GM19351 (cell line): ENCODE measurements around the gene PACS1.
"Not testable (repeated sequence)": the region's sequence is repeated elsewhere in the genome, so short reads cannot be mapped to it uniquely, and the experiment has no call there.

Experiments used
- ATAC-seq: cut with Tn5 transposase; IDR thresholded peaks from one replicate; pipeline ENCODE4 v1.9.1; 2021; ENCODE audit warnings: mild to moderate bottlenecking, moderate library complexity; ENCODE audit not compliant: unreplicated experiment

PACS1 gene

DNA sequence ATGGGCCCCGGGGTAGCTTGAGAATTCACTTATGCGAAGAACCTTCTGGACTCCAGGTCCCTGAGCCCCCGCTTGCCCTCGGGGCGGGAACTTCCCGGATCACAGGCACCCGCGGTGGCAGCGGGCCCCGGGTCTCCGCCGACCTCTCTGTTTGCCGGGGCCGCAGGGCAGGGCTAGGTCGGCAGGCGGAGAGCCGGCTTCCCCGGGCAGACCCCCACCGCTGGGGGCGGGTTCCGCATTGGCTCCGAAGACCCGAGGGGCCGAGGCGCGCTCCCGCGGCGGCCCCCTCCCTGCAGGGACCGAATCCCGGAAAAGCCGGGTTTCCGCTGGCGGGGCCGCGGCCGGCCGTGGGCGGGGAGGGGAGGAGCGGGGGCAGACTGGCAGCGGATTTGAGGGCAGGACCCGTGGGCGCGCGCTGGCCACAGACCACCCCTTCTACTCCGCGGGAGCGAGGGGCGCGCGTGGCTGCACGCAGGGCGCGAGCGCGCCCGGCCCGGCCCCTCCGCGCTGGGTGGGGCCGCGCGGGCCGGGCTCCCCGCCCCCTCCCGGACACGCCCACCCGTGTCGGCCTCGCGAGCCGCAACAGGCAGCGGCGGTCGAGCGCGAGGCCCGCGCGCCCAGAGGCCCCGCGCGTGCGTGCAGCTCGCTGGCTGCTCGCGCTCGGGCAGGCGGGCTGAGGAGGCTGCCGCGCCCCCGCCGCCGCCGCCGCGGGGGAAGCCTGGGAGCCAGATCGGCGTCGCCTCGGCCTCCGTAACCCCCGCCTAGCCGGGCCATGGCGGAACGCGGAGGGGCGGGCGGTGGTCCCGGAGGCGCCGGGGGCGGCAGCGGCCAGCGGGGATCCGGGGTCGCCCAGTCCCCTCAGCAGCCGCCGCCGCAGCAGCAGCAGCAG is at the start of gene PACS1:
TSS of gene PACS1 (plus strand) at position 558 of the 889 bp plus-strand sequence. CDS start at position 773, 215 bp downstream.
- ATAC-seq = no peak

GRCh38 chr11:66020618-66021357 is 49.3 kb upstream of the PACS1 start:
- ATAC-seq = no peak

- no peak for ATAC-seq
Measured at GRCh38 chr11:66022401-66023185, 47.5 kb upstream of the PACS1 start.

DNA sequence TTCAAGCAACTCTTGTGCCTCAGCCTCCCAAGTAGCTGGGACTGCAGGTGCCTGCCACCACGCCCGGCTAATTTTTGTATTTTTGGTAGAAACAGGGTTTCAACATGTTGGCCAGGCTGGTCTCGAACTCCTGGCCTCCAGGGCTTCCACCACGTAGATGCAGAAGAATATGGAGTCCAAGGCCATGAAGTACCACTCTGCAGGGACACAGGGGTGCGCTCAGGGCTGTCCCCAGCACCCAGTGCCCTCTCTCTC is 47.0 kb upstream of the PACS1 start:
- ATAC-seq = not testable (repeated sequence)

DNA sequence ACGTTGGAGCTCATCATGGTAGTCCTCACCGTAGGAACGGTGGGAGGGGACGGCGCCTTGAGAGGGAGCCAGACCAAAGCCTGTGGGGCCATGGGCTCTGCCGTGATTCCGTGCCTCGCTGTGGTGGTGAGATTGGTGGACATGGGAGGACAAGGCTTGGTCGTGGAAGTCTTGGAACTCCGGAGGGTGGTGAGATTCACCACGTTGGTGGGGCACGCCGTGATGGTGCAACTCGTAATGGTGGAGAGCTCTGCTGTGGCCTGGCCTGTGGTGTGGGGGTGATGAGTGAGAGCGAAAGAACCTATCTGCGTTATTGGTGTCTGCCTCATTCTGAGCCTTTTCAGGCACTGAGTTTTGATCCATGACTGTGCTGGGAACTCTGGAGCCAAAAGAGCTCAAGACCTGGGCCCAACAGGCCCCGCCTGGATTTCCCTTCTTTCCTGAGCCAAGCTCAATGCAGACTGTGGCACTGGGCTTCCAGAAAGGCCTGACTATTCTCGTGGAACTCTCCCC is 44.0 kb upstream of the PACS1 start, which contains the start of gene CATSPER1:
TSS of gene CATSPER1 (minus strand) at position 463 of the 513 bp plus-strand sequence. CDS start at position 363, 100 bp downstream.
- ATAC-seq = no peak

GRCh38 chr11:66032957-66033735 is 36.9 kb upstream of the PACS1 start:
- no peak for ATAC-seq

GRCh38 chr11:66035653-66036333 is 34.3 kb upstream of the PACS1 start:
- ATAC-seq = no peak

DNA sequence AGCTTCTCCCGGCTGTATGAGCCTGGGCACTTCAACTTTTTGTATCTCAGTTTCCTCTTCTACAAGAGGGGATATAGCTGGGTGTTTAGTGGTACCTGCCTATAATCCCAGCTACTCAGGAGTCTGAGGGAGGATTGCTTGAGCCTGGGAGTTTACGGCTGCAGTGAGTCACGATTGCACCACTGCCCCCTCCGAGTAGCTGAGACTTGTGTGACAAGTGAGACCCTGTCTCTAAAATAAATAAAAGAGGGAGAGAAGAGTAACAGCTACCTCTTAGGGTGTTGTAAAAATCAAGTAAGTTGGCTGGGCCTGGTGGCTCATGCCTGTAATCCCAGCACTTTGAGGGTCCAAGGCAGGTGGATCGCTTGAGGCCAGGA is 33.8 kb upstream of the PACS1 start:
- no peak for ATAC-seq

DNA sequence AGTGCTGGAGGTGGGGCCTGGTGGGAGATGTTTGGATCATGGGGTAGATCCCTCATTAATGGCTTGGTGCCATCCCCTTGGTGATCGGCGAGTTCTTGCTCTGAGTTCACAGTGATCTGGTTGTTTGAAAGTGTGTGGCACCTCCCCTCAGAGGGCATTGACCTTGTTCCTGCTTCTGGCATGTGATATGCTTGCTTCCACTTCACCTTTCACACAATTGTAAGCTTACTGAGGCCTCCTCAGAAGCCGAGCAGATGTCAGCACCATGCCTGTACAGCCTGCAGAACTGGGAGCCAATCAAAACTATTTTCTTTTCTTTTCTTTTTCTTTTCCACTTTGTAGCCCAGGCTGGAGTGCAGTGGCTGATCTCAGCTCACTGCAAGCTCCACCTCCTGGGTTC is 32.7 kb upstream of the PACS1 start:
- ATAC-seq = no peak

DNA sequence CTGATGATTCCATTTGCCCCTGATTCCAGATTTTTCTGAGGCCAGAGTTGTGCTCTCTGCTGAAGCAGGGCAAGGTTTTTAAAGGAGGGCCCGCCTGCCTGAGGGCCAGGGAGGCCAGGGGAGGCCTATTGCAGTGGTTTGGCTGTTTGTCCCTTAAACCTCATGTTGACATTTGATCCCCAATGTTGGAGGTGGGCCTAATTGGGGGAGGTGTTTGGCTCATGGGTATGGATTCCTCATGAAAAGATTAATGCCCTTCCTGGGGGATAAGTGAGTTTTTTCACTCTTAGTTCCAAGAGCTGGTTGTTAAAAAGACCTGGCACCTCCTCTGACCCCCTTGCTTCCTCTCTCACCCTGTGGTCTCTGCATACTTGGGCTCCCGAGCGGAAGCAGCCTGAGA is 30.3 kb upstream of the PACS1 start:
- no peak for ATAC-seq

DNA sequence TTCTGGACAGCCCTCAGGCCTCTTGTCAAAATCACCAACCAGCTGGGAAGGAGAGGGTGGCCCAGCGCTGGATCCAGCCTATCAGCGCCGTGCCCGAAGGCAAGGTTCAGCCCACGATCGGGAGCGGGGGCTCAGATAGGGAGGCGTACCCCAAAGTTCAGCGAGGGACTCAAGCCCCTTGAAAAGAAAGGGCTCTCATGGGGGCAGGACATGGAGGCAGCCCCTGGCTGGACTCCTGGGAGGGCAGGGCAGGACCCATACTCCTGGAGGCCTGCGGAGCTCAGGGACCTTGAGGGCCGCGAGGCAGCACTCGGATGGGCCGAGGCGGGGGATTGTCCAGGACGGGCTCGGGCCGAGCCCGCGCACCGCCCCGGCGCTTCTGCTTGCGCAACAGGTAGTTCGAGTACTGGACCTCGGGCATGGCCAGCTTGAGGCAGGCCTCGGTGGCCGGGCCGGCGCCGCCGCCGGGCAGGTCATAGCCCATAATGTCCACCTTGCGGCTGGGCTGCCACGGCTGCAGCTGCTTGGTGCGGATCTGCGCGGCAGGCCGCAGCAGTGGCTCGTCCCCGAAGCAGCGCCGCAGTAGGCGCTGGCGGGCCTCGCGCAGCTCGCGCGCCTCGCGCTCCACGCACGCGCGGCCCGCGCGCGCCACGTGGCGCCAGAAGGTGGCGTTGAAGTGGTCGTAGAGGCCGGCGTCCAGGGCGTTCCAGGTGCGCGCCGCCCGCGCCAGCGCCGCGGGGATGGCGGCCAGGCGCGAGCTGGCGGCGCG is 27.7 kb upstream of the PACS1 start:
- no peak for ATAC-seq

DNA sequence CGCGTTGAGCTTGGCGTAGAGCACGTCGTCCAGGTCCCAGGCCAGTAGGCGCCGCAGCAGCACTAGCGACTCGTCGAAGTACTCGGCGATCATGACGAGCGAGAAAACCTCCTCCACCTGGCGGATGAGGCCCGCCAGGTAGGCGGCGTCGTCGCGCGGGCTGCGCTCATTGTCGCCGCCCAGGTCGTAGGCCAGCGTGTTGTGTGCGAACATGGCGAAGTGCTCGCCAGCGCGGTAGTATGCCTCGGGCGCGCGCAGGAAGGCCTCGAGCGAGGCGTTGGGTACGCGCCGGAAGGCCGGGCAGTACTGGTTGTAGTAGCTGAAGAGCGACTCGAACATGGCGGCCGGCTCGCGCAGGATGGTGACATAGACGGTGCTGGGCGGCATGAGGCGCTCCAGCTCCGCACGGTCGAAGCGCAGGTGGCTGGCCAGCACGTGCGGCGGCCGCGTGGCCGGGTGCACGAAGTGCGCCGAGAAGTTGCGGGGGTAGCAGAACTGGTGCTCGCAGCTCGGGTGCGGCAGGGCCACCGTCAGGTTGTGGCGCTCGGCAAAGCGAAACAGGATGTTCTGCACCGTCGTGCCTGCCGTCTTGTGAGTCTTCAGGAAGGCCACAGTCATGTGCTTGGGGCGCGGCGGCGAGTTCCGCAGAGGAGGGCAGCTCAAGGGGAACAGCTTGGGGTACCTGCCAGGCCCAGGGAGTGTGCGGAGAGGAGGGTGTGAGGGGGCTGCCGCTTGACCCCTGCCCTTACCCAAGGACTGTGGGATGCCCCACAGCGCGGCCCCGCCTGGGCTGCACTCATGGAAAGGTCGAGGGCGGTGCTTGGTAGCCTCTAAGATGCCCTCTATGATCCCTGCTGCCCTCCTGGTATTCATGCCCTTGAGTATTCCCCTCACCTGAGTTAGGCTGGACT is 26.8 kb upstream of the PACS1 start:
- no peak for ATAC-seq

GRCh38 chr11:66044757-66045156 is 25.3 kb upstream of the PACS1 start:
- no peak for ATAC-seq

DNA sequence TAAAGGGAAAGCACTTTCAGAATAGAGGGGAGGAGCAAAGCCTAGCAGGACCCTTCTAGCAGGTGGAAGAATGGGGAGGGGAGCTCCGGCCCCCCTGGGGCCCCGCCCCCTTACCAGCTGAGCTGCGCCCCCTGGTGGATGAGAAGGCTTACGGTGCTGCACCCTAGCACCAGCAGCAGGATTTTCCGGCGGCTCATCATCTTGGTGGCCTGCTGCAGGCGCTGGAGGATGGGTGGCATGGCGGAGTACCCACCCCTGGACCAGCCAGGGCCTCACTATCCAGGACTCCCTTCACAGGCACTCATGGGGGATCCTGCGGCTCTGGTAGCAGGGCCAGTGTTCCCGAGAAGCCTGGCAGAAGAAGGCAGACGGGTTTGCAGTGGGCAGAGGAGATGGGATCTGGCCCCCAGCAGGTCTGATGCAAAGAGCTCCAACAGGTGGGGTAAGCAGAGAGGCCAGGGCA is 24.9 kb upstream of the PACS1 start:
- no peak for ATAC-seq

DNA sequence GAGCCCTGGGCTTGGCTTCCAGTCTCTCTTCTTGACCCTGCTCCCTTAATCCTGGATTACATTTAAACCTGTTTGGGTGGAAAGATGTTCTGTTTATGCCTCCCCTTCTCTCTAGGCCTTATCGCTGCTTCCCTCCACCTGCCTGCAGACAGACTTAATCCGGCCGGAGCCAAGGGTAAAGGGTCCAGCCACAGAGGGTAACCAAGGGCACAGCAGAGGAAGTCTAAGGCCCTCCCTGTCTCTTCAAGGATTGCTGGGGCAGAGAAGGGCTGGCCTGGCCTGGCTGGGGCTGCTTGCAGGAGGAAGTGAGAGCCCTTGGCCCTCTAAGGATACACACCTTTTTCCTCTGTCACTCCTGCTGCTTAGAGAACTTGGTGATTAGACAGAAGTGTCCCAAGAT is 23.2 kb upstream of the PACS1 start:
- ATAC-seq = no peak

DNA sequence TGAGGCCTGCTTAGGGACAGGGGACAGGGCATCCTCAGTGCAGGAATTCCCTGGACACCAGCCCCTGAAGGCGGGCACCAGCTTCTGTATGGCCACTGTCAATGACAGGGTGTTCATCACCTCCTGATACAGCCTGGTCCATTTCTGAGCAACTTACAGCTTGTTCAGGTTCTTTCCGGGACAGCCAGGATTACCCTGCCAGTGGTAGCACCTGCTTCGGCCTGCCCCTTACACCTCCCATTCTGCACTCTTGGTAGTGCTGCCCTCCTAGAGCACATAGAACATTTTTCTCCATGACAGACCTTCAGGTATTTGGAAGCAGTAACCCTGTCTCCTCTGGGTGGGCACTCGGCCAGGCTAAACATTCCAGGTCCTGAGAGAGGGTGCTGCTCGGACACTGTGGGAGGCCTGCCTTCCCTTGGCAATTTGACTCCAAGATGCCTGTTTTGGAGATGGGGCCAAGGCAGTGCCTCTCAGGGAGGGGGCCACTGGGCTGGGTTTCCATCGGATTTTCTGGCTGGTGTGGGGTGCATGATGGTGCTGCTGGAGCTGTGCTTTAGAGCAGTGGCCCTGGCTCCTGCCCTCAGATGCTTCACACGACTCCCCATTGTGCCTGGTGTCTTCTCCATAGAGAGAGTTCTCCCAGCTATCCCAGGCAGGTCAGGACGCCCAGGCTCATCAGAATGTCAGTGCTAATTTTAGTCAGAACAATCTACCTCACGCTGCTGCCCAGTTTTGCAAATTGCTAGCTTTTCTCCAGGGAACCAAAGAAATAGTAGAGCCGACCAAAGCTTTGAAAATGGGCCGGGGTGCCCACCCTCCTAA is 22.3 kb upstream of the PACS1 start:
- ATAC-seq = no peak
